ENCODE measurements around the gene SAP30BP.

The SAP30BP gene

GRCh38 chr17:75652341-75652740 is 14.8 kb upstream of the SAP30BP start:
- no peak for DNase-seq

- DNase-seq: no peak
Observed at GRCh38 chr17:75652934-75653549, 14.1 kb upstream of the SAP30BP start.

GRCh38 chr17:75654176-75654575 is 13.0 kb upstream of the SAP30BP start:
- DNase-seq: no peak

- DNase-seq: no peak
Observed at GRCh38 chr17:75658237-75658636, 8.9 kb upstream of the SAP30BP start.

GRCh38 chr17:75661531-75661930 is 5.6 kb upstream of the SAP30BP start:
- DNase-seq: no peak

GRCh38 chr17:75662511-75662910 is 4.6 kb upstream of the SAP30BP start:
- DNase-seq: no peak

- no peak for DNase-seq
Observed at GRCh38 chr17:75664099-75664549, 3.0 kb upstream of the SAP30BP start.

- DNase-seq: no peak
Observed at GRCh38 chr17:75665981-75666380, 1.2 kb upstream of the SAP30BP start.

- no peak for DNase-seq
Observed at GRCh38 chr17:75667825-75668224, 687 bp downstream of the SAP30BP start.

GRCh38 chr17:75668489-75668888 is 1.4 kb downstream of the SAP30BP start:
- no peak for DNase-seq

GRCh38 chr17:75670868-75671267 is 3.7 kb downstream of the SAP30BP start:
- DNase-seq: no peak

GRCh38 chr17:75672011-75672410 is 4.9 kb downstream of the SAP30BP start:
- DNase-seq: no peak

GRCh38 chr17:75673487-75673886 is 6.3 kb downstream of the SAP30BP start:
- no peak for DNase-seq

GRCh38 chr17:75676461-75676860 is 9.3 kb downstream of the SAP30BP start:
- no peak for DNase-seq

- DNase-seq: no peak
Observed at GRCh38 chr17:75679706-75680211, 12.6 kb downstream of the SAP30BP start.

- no peak for DNase-seq
Observed at GRCh38 chr17:75680431-75680830, 13.3 kb downstream of the SAP30BP start.

GRCh38 chr17:75681289-75681688 is 14.2 kb downstream of the SAP30BP start:
- no peak for DNase-seq

- no peak for DNase-seq
Observed at GRCh38 chr17:75683583-75683982, 16.4 kb downstream of the SAP30BP start.

GRCh38 chr17:75684249-75684648 is 17.1 kb downstream of the SAP30BP start:
- no peak for DNase-seq

- no peak for DNase-seq
Observed at GRCh38 chr17:75684924-75685323, 17.8 kb downstream of the SAP30BP start.

GRCh38 chr17:75685499-75685898 is 18.4 kb downstream of the SAP30BP start:
- no peak for DNase-seq

- DNase-seq: no peak
Observed at GRCh38 chr17:75688209-75688825, 21.2 kb downstream of the SAP30BP start.

GRCh38 chr17:75689441-75689873 is 22.3 kb downstream of the SAP30BP start:
- no peak for DNase-seq

- DNase-seq: no peak
Observed at GRCh38 chr17:75691371-75691791, 24.2 kb downstream of the SAP30BP start.
